GM18870 (cell line): ENCODE measurements around the gene SCNN1B.
"Not testable (repeated sequence)": the region's sequence is repeated elsewhere in the genome, so short reads cannot be mapped to it uniquely, and the experiment has no call there.

ENCODE experiments used
- ATAC-seq: cut with Tn5 transposase; IDR thresholded peaks from one replicate; pipeline ENCODE4 v1.9.1; 2021; ENCODE audit warnings: moderate library complexity; ENCODE audit not compliant: unreplicated experiment

The SCNN1B gene

DNA sequence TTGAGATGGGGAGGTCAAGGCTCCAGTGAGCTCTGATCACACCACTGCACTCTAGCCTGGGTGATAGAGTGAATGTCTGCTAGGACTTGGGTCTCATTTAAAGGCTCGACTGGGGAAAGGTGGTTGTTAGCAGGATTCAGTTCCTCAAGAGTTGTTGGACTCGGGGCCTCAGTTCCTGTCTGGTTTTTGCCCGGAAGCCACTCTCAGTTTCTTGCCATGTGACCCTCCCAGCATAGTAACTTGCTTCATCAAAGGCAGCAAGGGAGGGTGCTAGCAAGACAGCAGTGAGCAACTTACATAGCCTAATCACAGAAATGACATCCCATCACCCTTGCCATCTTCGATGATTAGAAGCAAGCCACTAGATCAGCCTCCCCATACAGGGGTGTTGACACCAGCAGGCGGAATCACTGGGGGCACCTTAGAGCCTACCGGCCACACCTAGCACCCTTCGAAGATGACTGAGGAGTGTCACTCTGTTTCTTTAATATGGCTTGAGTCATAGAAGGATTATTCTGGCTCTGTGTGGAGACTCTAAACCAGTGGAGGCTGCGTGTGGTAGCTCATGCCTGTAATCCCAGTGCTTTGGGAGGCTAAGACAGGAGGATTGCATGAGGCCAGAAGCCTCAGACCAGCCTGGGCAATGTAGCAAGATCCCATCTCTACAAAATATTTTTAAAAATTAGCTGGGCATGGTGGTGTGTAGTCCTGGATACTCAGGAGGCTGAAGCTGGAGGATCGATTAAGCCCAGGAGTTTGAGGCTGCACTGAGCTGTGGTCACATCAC, 13.2 kb upstream of the SCNN1B start:
- ATAC-seq = no peak

GRCh38 chr16:23290189-23291062, 11.7 kb upstream of the SCNN1B start:
- ATAC-seq = no peak

- ATAC-seq = peak; percentile 51
These were observed 9.1 kb upstream of the SCNN1B start for GRCh38 chr16:23293016-23293415.

GRCh38 chr16:23294260-23294659, 7.8 kb upstream of the SCNN1B start:
- ATAC-seq = no peak

- ATAC-seq = no peak
These were observed 5.1 kb upstream of the SCNN1B start for GRCh38 chr16:23296994-23297393.

- no peak for ATAC-seq
These were observed 3.7 kb upstream of the SCNN1B start for GRCh38 chr16:23298290-23298915.

- not testable (repeated sequence) for ATAC-seq
These were observed 2.3 kb upstream of the SCNN1B start for GRCh38 chr16:23299815-23300214.

DNA sequence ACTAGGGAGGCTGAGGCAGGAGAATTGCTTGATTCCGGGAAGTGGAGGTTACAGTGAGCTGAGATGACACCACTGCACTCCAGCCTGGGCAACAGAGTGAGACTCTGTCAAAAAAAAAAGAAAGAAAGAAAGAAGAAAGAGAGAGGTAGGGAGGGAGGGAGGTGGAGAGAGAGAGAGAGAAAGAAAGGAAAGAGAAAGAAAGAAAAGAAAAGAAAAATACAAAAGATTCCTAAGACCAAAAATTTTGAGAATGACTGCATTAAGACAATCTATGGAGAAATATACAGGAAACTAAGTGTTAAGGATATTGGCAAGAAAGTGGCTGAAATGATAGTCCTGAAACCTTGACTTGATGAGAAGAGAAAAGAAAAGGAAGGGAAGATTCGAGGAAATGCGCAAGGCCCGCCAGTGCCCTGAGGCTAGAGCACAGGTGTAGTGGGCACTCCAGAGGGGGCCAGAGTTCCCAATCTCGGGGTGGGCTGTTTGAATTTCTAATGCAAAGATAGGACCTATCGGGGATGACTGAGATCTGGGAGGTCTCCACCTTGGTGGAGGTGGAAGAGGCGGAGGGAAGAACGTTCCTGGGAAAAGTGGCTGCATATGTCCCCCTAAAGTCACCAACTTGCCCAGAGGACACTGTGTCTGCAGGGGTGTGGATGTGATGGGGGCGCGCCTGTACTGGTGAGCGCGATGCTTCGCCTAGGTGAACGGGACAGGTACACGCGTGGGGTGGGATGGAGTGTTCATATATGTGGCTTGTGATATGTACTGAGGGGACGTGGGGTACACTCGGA, 654 bp upstream of the SCNN1B start:
- ATAC-seq = no peak

DNA sequence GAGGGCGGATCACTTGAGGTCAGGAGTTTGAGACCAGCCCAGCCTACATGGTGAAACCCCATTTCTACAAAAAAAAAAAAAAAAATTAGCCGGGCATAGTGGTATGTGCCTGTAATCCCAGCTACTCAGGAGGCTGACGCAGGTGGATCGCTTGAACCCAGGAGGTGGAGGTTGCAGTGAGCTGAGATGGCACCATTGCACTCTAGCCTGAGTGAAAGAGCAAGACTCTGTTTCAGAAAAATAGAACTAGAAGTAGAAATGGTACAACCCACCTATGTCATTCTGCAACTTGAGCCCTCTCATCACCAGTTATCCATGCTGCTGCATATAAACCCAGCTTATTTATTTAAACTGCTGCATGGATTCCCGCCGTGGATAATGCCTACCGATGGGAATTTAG, 1.6 kb downstream of the SCNN1B start:
- no peak for ATAC-seq

- no peak for ATAC-seq
These were observed 2.5 kb downstream of the SCNN1B start for GRCh38 chr16:23304620-23305019.

- ATAC-seq = no peak
These were observed 4.3 kb downstream of the SCNN1B start for GRCh38 chr16:23306199-23307100.

- no peak for ATAC-seq
These were observed 8.1 kb downstream of the SCNN1B start for GRCh38 chr16:23310217-23310616.

- ATAC-seq = no peak
These were observed 8.6 kb downstream of the SCNN1B start for GRCh38 chr16:23310744-23311143.

GRCh38 chr16:23316232-23316631, 14.1 kb downstream of the SCNN1B start:
- ATAC-seq = no peak

GRCh38 chr16:23316634-23317265, 14.6 kb downstream of the SCNN1B start:
- ATAC-seq = no peak

- ATAC-seq = no peak
These were observed 15.2 kb downstream of the SCNN1B start for GRCh38 chr16:23317266-23317661.

DNA sequence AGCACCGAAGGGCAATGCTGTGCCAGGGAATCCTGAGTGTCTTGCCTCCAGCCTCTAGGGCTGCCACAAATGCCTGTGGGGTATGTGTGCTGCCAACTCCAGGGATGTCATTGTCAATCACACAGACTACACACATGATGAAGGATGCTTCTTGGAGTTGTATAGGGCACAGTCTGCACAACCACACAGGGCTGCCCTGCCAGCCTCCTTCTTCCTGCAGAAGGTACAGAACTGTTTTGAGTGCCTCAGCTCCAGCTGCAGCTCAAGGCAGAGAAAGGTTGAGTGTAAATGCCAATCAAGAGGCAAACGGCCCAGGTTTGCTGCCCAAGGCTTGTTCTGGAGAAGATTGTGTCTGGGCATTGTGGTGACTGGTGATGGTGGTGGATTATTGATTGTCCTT, 15.6 kb downstream of the SCNN1B start:
- ATAC-seq = no peak

GRCh38 chr16:23318639-23319038, 16.5 kb downstream of the SCNN1B start:
- no peak for ATAC-seq

GRCh38 chr16:23319861-23320615, 17.9 kb downstream of the SCNN1B start:
- ATAC-seq = no peak
